ENCODE data around the gene FNIP2. TPM values are rescaled to one million over a fixed set of nuclear protein-coding genes. Genes with fewer than 3 reads are reported as not detected.
A peak's percentile ranks its signal among the peaks of the same experiment; 100 is the strongest.
"Not testable (repeated sequence)": the region's sequence is repeated elsewhere in the genome, so short reads cannot be mapped to it uniquely, and the experiment has no call there.

The FNIP2 gene
- polyA plus RNA-seq, 1 of the 3 experiments (the other 2 are of a cell fraction), result 0.97 TPM

GRCh38 chr4:158793430-158793829, 24.6 kb downstream of the FNIP2 start:
- DNase-seq; POLR2A ChIA-PET; H3K27me3 ChIP-seq (ENCODE audit: insufficient read depth); H2AFZ ChIP-seq (ENCODE audit: low read depth); H3K27ac ChIP-seq (ENCODE audit: low read depth in 2 of 2, low read length in 1 of 2); H3K9me2 ChIP-seq; H3K4me1 ChIP-seq (ENCODE audit: control insufficient read depth in 1 of 2, insufficient read depth in 2 of 2, low read depth in 1 of 2, low read length in 1 of 2); H3F3A ChIP-seq (replicated peaks; ENCODE audit: insufficient read depth); H3K4me3 ChIP-seq (ENCODE audit: low read depth in 2 of 2, low read length in 1 of 2); H3K4me2 ChIP-seq; H4K20me1 ChIP-seq (ENCODE audit: insufficient read depth); H3K9me3 ChIP-seq; H3K36me3 ChIP-seq (replicated peaks in 1 of 2; ENCODE audit: control insufficient read depth in 1 of 2, insufficient read depth in 2 of 2, low read length in 1 of 2); H3K9ac ChIP-seq: not testable (repeated sequence)
- peaks cover 41% of the 10 kb centered on the region for H3K79me2 ChIP-seq (ENCODE audit: insufficient read depth)
- WGBS (ENCODE audit: low lambda C conversion rate), result 94% methylated on average over 1 of the region's 1 CpG
- CTCF ChIA-PET, result interaction anchor here (1.4 kb wide), 1 partner anchor 409 kb away, joined by 3 read pairs; no protein-coding TSS in a partner anchor

- no peak overlapping the region for H2AFZ ChIP-seq (ENCODE audit: low read depth)
- no peaks in the 10 kb centered on the region for H4K20me1 ChIP-seq (ENCODE audit: insufficient read depth)
- H3F3A ChIP-seq (replicated peaks; ENCODE audit: insufficient read depth), result peaks cover 4% of the 10 kb centered on the region
- H3K27ac ChIP-seq (ENCODE audit: low read depth in 2 of 2, low read length in 1 of 2), result 0 out of 4 replicates have a peak overlapping the region, but pooled peaks of 1 of the 2 experiments have one; percentile 20
- TF ChIP-seq USF2 (IDR thresholded peaks at IDR 0.05; ENCODE audit: borderline replicate concordance, low read depth, low read length) (no peak), MXI1 (IDR thresholded peaks at IDR 0.05; ENCODE audit: low read depth, low read length) (no peak), FOSL2 (IDR thresholded peaks at IDR 0.05; ENCODE audit: borderline replicate concordance, low read depth) (no peak), NFIC (IDR thresholded peaks at IDR 0.05; ENCODE audit: borderline replicate concordance) (no peak), TEAD4 (IDR thresholded peaks at IDR 0.05; ENCODE audit: borderline replicate concordance, insufficient read depth) (no peak), EP300 (IDR thresholded peaks at IDR 0.05; ENCODE audit: borderline replicate concordance in 1 of 2, low read depth in 1 of 2, low read length in 1 of 2) (no peak), GABPA (IDR thresholded peaks at IDR 0.05; ENCODE audit: low read depth) (no peak), REST (IDR thresholded peaks at IDR 0.05; ENCODE audit: low read depth, low read length) (no peak), RCOR1 (IDR thresholded peaks at IDR 0.05; ENCODE audit: low read length) (no peak), SMC3 (IDR thresholded peaks at IDR 0.05; ENCODE audit: low read depth, low read length) (no peak)
- no peak for DNase-seq
- no peak overlapping the region for H3K9ac ChIP-seq
- peaks cover 0 to 9% of the 10 kb centered on the region in 2 experiments; a peak in 2 of 4 replicates for H3K4me1 ChIP-seq (ENCODE audit: control insufficient read depth in 1 of 2, insufficient read depth in 2 of 2, low read depth in 1 of 2, low read length in 1 of 2)
- H3K79me2 ChIP-seq (ENCODE audit: insufficient read depth), result peaks cover 50% of the 10 kb centered on the region
- no peaks in the 10 kb centered on the region for H3K9me2 ChIP-seq
- H3K4me3 ChIP-seq (ENCODE audit: low read depth in 2 of 2, low read length in 1 of 2), result no peak overlapping the region
- CTCF ChIA-PET, result interaction anchor here (0.7 to 1.0 kb wide), 2 partner anchors 10 to 27 kb away, joined by 3 read pairs; no protein-coding TSS in a partner anchor
- WGBS (ENCODE audit: low lambda C conversion rate), result 84% methylated on average over 7 of the region's 7 CpGs
- no peaks in the 10 kb centered on the region for H3K9me3 ChIP-seq
- POLR2A ChIA-PET, result no interaction called here
- H3K36me3 ChIP-seq (replicated peaks in 1 of 2; ENCODE audit: control insufficient read depth in 1 of 2, insufficient read depth in 2 of 2, low read length in 1 of 2), result no peaks in the 10 kb centered on the region
- no peak overlapping the region for H3K4me2 ChIP-seq
- H3K27me3 ChIP-seq (ENCODE audit: insufficient read depth), result no peaks in the 10 kb centered on the region
Measured at GRCh38 chr4:158796370-158797140, 27.7 kb downstream of the FNIP2 start.

Data from SK-N-SH (cell line).